ENCODE measurements around the gene XRN1. TPM values are rescaled to one million over a fixed set of nuclear protein-coding genes. Genes with fewer than 3 reads are reported as not detected.
"Not testable (repeated sequence)": the region's sequence is repeated elsewhere in the genome, so short reads cannot be mapped to it uniquely, and the experiment has no call there.

Gene XRN1
- total RNA-seq, 1 experiment from 2014 or later = 17.4 TPM

DNA sequence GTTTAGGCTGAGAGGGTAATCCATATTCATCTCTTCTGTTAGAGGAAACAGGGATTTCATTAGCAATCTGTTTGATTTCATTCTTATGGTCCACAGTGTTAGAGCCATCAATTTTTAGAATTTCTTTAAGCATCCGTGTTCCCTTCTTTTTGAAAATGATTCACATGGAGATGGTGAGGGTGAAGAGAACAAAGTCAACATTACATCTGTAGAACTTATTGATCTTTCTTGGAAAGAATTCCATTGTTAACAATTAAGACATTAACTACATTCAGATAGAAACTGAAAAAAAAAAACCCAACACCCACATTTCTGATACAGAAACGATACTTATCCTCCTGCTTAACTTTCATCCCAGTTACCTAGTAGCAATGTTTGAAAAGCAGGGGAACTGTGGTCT, 115.4 kb downstream of the XRN1 start:
- DNase-seq (ENCODE audit: low read depth in 1 of 2, low spot score in 2 of 2) = no peak
- Histone ChIP-seq H3K4me3 (no peak overlapping the region), H3K27me3 (replicated peaks) (no peaks in the 10 kb centered on the region), H3K27ac (no peak overlapping the region), H3K4me1 (replicated peaks) (no peaks in the 10 kb centered on the region), H3K9me3 (replicated peaks) (no peaks in the 10 kb centered on the region), H3K36me3 (peaks cover 19% of the 10 kb centered on the region)

DNA sequence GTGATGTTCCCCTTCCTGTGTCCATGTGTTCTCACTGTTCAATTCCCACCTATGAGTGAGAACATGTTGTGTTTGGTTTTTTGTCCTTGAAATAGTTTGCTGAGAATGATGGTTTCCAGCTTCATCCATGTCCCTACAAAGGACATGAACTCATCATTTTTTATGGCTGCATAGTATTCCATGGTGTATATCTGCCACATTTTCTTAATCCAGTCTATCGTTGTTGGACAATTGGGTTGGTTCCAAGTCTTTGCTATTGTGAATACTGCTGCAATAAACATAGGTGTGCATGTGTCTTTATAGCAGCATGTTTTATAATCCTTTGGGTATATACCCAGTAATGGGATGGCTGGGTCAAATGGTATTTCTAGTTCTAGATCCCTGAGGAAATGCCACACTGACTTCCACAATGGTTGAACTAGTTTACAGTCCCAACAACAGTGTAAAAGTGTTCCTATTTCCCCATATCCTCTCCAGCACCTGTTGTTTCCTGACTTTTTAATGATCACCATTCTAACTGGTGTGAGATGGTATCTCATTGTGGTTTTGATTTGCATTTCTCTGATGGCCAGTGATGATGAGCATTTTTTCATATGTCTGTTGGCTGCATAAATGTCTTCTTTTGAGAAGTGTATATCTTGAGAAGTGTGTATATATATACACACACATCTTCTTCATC, 123.4 kb downstream of the XRN1 start:
- H3K27me3 ChIP-seq (replicated peaks); DNase-seq (ENCODE audit: low read depth in 1 of 2, low spot score in 2 of 2); H3K9me3 ChIP-seq (replicated peaks); H3K4me3 ChIP-seq; H3K36me3 ChIP-seq; H3K27ac ChIP-seq: not testable (repeated sequence)
- H3K4me1 ChIP-seq (replicated peaks) = peaks cover 14% of the 10 kb centered on the region

GRCh38 chr3:142319912-142320311, 127.9 kb downstream of the XRN1 start:
- no peak for DNase-seq (ENCODE audit: low read depth in 1 of 2, low spot score in 2 of 2)
- Histone ChIP-seq H3K27ac (no peak overlapping the region; the same call in 1 of the 2 replicates), H3K9me3 (replicated peaks) (no peaks in the 10 kb centered on the region), H3K4me3 (no peak overlapping the region), H3K4me1 (replicated peaks) (peaks cover 35% of the 10 kb centered on the region), H3K36me3 (peaks cover 14% of the 10 kb centered on the region), H3K27me3 (replicated peaks) (no peaks in the 10 kb centered on the region)

DNA sequence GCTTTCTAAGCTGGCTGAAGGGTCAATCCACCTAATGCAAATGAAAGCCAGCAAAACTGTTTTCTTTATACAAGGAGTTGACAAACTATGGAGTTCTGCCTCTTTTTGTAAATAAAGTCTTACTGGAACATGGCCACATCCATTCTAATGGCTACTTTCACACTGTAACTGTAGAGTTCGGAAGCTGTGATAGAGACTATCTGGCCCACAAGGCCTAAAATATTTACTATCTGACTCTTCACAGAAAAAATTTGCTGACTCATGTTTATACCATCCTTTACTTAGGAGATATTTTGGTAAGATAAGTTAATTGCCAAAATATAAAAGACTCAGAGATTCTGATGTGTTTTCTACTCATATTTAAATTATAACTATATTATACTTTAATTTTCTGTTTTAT, 128.7 kb downstream of the XRN1 start:
- Histone ChIP-seq H3K27ac (peak overlapping the region; percentile 31), H3K4me3 (no peak overlapping the region), H3K9me3 (replicated peaks) (no peaks in the 10 kb centered on the region), H3K36me3 (peaks cover 10% of the 10 kb centered on the region), H3K4me1 (replicated peaks) (peaks cover 36% of the 10 kb centered on the region), H3K27me3 (replicated peaks) (no peaks in the 10 kb centered on the region)
- DNase-seq (ENCODE audit: low read depth in 1 of 2, low spot score in 2 of 2) = peak in 1 of 2 experiments; percentile 42

DNA sequence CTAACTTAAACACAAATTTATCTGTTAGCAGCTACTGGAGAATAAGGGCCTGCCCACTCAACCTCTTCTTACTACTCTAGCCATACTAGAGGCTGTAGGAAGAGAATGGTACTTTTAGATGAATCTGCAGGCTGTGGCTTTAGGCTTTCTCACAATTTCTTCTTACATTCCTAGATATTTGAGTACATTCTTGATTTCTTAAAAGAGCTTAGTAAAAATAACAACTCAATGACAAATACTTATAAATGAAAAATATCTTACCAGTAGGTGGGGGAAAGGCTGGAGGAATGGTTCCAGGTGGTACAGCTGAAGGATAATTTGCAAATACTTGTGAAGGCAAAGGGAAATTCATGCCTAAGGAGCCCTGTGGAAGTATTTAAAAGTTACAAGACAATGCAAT, 129.5 kb downstream of the XRN1 start:
- peaks cover 15% of the 10 kb centered on the region for H3K36me3 ChIP-seq
- peaks cover 36% of the 10 kb centered on the region for H3K4me1 ChIP-seq (replicated peaks)
- H3K9me3 ChIP-seq (replicated peaks) = no peaks in the 10 kb centered on the region
- no peak for DNase-seq (ENCODE audit: low read depth in 1 of 2, low spot score in 2 of 2)
- peak overlapping the region; percentile 31; the same call in 1 of the 2 replicates for H3K27ac ChIP-seq
- no peak overlapping the region for H3K4me3 ChIP-seq
- no peaks in the 10 kb centered on the region for H3K27me3 ChIP-seq (replicated peaks)

GRCh38 chr3:142315978-142316388, 131.9 kb downstream of the XRN1 start:
- not testable (repeated sequence) for H3K27me3 ChIP-seq (replicated peaks); H3K27ac ChIP-seq; H3K9me3 ChIP-seq (replicated peaks); H3K4me3 ChIP-seq
- DNase-seq (ENCODE audit: low read depth in 1 of 2, low spot score in 2 of 2) = peak in 1 of 2 experiments; percentile 51
- H3K4me1 ChIP-seq (replicated peaks) = peaks cover 36% of the 10 kb centered on the region
- peaks cover 26% of the 10 kb centered on the region for H3K36me3 ChIP-seq

DNA sequence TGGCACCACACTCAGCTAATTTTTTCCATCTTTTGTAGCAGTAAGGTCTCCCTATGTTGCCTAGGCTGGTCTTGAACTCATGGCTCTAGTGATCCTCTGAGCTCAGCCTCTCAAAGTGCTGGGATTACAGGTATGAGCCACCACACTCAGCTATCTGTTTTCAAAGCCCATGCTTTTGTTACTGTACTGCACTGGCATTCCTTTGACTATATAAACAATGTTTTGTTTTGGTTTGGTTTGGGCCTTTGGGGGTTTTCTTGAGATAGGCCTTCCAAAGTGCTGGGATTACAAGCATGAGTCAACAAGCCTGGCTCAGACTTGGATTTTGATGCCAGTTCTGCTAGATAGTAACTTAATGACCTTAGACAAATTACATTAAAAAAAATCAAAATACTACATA, 132.8 kb downstream of the XRN1 start:
- Histone ChIP-seq H3K9me3 (replicated peaks) (no peaks in the 10 kb centered on the region), H3K36me3 (peaks cover 34% of the 10 kb centered on the region), H3K4me3 (no peak overlapping the region), H3K4me1 (replicated peaks) (peaks cover 29% of the 10 kb centered on the region), H3K27me3 (replicated peaks) (no peaks in the 10 kb centered on the region), H3K27ac (no peak overlapping the region)
- DNase-seq (ENCODE audit: low read depth in 1 of 2, low spot score in 2 of 2) = peak; percentile 63 to 68

- Histone ChIP-seq H3K9me3 (replicated peaks) (no peaks in the 10 kb centered on the region), H3K36me3 (peaks cover 23% of the 10 kb centered on the region), H3K27me3 (replicated peaks) (no peaks in the 10 kb centered on the region), H3K4me3 (no peak overlapping the region), H3K4me1 (replicated peaks) (peaks cover 4% of the 10 kb centered on the region), H3K27ac (no peak overlapping the region)
- DNase-seq (ENCODE audit: low read depth in 1 of 2, low spot score in 2 of 2) = no peak
These were observed 137.4 kb downstream of the XRN1 start for GRCh38 chr3:142310439-142310838.

DNA sequence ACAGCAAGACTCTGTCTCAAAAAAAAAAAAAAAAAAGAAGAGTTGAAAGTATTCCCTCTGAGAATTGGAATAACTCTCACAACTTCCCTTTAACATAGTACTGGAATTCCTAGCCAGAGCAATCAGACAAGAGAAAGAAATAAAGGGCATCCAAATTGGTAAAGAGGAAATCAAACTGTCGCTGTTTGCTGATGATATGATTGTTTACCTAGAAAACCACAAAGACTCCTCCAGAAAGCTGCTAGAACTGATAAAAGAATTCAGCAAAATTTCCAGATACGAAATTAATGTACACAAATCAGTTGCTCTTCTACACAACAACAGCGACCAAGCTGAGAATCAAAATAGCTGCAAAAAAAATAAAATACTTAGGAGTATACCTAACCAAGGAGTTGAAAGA, 145.0 kb downstream of the XRN1 start:
- not testable (repeated sequence) for DNase-seq (ENCODE audit: low read depth in 1 of 2, low spot score in 2 of 2); H3K4me3 ChIP-seq; H3K9me3 ChIP-seq (replicated peaks); H3K27ac ChIP-seq; H3K4me1 ChIP-seq (replicated peaks); H3K27me3 ChIP-seq (replicated peaks); H3K36me3 ChIP-seq

DNA sequence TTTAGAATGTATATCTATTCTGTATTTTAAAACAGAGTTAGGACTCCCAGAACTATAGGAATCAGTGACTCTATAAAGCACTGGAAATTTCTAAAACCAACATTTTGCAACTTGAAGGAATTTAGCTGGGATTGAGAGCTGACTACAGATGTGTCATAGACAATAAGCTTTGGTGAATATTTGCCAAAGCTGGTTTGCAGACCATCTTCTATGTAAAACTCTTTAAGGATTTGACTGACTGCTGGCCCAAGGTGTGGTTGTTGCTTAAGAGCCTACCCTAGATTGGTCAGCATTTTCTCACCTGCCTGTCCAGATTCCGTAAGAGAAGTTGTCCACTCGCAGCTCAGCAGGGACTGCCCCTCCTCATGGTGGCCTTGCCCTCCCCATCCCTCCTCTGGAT, 149.2 kb downstream of the XRN1 start:
- H3K4me3 ChIP-seq = no peak overlapping the region
- H3K27ac ChIP-seq = no peak overlapping the region
- DNase-seq (ENCODE audit: low read depth in 1 of 2, low spot score in 2 of 2) = no peak

GRCh38 chr3:142296507-142296906, 151.3 kb downstream of the XRN1 start:
- Histone ChIP-seq H3K27me3 (replicated peaks) (no peaks in the 10 kb centered on the region), H3K4me1 (replicated peaks) (no peaks in the 10 kb centered on the region), H3K9me3 (replicated peaks) (no peaks in the 10 kb centered on the region), H3K36me3 (no peaks in the 10 kb centered on the region), H3K27ac (no peak overlapping the region), H3K4me3 (no peak overlapping the region)
- no peak for DNase-seq (ENCODE audit: low read depth in 1 of 2, low spot score in 2 of 2)

More for the DNA sequence above, 149.2 kb downstream of the XRN1 start:
- Histone ChIP-seq H3K36me3 (no peaks in the 10 kb centered on the region), H3K4me1 (replicated peaks) (no peaks in the 10 kb centered on the region), H3K27me3 (replicated peaks) (no peaks in the 10 kb centered on the region), H3K9me3 (replicated peaks) (no peaks in the 10 kb centered on the region)

GRCh38 chr3:142287866-142288638, 159.8 kb downstream of the XRN1 start:
- Histone ChIP-seq H3K36me3 (no peaks in the 10 kb centered on the region), H3K4me3 (no peak overlapping the region), H3K27me3 (replicated peaks) (no peaks in the 10 kb centered on the region), H3K27ac (no peak overlapping the region), H3K4me1 (replicated peaks) (no peaks in the 10 kb centered on the region), H3K9me3 (replicated peaks) (peaks cover 10% of the 10 kb centered on the region; the same call in 1 of the 2 replicates)
- DNase-seq (ENCODE audit: low read depth in 1 of 2, low spot score in 2 of 2) = no peak

DNA sequence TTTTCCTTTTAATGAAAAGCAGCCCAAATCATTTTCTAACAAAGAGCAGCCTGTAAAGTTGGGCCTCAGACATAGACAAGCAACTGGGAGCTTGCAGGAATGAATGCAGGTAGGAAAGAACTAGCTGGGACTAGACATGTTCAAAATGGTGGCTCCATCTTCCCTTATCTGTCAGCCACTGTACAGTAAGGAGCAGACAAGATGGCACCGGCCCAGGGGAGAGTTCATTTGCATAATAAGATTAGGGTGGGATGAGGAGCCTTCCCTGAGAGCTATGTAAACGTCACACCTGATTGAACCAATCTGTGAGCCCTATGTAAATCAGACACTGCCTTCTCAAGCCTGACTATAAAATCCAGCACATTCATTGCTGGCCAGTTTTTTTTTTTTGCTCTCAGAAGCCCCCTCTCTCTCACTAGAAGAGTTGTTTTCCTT, 162.7 kb downstream of the XRN1 start:
- H3K36me3 ChIP-seq = no peaks in the 10 kb centered on the region
- H3K27me3 ChIP-seq (replicated peaks) = no peaks in the 10 kb centered on the region
- DNase-seq (ENCODE audit: low read depth in 1 of 2, low spot score in 2 of 2) = no peak
- no peak overlapping the region for H3K4me3 ChIP-seq
- no peak overlapping the region for H3K27ac ChIP-seq
- H3K9me3 ChIP-seq (replicated peaks) = peaks cover 10% of the 10 kb centered on the region; the same call in 1 of the 2 replicates
- H3K4me1 ChIP-seq (replicated peaks) = no peaks in the 10 kb centered on the region

DNA sequence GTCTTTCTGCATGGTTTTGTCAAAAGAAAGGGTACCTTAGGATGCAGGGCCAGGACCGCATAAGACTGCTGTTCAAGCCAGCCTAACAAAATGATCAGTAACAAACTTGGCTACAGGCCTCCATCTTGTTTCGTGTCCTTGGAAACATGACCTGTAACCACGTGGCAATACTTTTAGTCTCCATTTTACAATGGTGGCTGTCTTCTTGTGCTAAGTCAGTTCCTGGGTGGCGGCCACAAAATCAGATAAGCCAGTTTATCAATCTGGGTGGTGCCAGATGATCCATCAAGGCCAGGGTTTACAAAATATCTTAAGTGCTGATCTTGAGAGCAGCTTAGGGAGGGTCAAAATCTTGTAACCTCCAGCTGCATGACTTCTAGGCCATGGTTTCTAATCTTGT, 165.3 kb downstream of the XRN1 start:
- H3K27ac ChIP-seq = no peak overlapping the region
- H3K9me3 ChIP-seq (replicated peaks) = no peaks in the 10 kb centered on the region
- no peak overlapping the region for H3K4me3 ChIP-seq
- no peaks in the 10 kb centered on the region for H3K27me3 ChIP-seq (replicated peaks)
- H3K36me3 ChIP-seq = no peaks in the 10 kb centered on the region
- no peak for DNase-seq (ENCODE audit: low read depth in 1 of 2, low spot score in 2 of 2)
- peaks cover 6% of the 10 kb centered on the region; the same call in 1 of the 2 replicates for H3K4me1 ChIP-seq (replicated peaks)
